T-helper 2 cell (primary cell): ENCODE results near the gene RPS6KA2.
A peak's percentile ranks its signal among the peaks of the same experiment; 100 is the strongest.

Experiments
- DNase-seq, 5 experiments: peaks; one replicate each; pipeline versions ENCODE4 v3.0.0 to v3.0.0-alpha.2; 2012 to 2022

Gene RPS6KA2

DNA sequence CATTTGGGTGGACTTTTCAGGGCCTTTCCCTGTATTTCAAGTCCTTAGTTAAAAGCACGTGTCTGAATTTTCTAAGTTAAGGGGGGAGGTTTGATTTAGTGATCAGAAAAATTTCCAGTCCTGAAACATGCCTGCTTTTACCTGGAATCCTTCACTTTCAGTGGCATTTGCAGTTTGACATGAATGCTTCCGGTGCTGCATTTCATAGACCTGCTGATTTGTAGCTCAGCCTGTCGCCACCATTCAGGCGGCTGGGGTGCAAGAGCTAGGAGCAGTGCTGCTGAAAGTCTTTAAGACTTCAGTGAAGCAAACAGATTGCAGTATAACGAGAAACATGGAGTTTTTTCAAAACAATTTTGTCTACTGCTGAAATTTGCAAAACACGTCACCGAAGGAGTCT, 14.0 kb downstream of the RPS6KA2 start:
- DNase-seq, result no peak

DNA sequence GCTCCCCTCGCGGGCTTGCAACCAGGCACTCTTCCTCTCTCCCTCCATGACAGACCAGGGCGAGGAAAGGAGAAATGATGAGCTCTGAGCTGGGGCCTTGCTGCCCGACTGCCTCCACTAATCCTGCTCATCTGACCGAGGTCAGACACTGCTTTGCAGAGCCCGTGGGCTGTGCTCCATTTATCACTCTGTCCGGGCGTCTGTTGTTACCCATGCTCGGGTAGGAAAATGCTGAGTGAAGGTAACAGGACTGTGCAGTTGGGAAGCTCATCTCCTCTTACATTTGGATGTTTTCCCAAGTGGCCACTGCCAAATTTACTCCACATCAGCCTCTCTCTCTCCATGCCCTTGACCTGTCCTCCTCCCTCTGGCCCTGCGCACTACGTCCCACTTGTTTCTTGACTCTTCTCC, 14.6 kb downstream of the RPS6KA2 start:
- DNase-seq, result no peak

DNA sequence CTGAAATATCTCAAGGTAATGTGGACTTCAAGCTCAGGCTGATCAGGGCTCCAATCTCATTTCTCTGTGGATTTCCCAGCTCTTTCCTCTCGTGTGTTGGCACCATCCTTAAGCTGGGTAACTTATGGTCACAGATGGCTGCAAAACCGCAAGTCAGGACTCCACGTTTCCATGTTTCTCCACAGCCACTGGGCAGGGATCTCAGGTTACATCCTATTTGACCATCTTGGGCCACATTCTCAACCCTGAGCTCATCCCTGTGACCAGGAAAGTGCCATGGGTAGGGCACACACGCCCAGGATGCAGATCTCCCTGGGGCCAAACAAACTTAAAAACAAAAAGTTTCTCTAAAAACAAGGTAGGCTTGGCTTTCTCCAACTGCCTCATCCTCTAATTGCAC, 15.4 kb downstream of the RPS6KA2 start:
- DNase-seq, result no peak

DNA sequence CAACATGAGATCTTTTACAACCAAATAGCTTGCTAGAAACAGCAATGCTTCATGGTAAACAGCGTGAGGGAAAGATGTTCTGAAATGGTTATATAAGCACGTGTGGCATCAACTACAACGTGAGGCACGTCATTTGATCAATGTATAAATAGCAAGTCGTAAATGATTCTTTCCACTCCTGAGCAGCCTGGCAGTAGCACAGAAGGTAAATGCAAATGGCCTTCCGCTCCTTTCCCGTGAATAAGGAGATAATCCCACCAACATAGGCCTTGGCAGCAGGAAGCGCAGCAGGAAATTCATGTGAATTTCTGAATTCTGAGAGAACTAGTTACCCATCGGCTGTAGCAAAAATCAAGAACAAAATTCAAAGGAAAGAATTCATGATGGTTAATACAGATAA, 17.0 kb downstream of the RPS6KA2 start:
- no peak for DNase-seq

DNA sequence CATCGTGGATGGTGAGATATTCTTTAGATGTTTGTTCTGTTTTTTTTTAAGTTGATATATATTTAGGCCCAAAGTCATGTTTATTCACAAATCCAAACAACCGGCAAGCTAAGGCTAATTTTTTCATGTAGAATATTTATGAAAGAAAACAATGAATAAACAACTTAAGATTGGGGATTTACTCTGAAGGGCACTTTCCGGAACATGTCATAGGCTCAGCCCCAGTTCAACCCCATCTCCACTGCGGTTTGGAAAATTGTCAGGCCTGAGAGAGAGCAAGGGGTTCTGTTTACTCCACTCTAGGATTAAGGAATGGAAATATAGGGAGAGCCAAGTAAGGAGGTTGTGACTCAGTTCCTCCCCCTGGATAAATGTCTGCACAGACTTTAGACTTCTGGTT, 18.3 kb downstream of the RPS6KA2 start:
- no peak for DNase-seq

DNA sequence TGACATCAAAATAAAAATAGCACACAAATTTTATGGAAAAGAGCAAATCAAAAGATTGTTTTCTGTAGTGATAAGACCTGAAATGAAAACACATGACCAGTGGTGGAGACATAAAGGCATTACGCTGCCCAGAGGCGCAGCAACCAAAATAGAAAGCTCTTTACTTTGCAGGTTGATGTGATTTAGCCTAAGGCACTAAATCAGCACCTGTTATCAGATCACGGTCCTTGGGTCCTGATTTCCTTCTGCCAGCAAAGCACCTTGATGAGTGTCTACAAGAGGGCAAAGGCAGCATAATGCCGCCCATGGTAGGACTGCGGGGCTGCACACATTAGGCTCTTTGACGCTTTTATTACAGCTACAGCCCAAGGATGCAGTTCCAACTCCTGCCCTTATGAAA, 21.3 kb downstream of the RPS6KA2 start:
- no peak for DNase-seq

DNA sequence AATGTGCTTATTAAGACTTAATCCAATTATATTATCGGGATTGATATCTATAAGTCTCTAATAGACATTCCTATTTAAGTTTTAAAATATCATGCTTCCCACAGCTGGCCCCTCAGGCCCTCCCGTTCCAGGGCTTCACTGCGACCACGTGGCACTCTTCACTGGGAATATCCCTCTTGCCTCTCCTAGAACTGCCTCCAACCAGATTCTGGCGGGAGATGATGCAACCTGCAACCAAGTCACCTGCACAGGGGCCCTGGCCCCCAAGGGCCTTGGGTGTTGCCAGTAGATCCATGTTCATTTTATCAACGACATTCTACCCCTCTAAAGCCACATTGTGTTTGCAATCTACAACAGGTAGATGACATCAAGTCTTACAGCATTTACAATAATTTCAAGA, 22.1 kb downstream of the RPS6KA2 start:
- no peak for DNase-seq

DNA sequence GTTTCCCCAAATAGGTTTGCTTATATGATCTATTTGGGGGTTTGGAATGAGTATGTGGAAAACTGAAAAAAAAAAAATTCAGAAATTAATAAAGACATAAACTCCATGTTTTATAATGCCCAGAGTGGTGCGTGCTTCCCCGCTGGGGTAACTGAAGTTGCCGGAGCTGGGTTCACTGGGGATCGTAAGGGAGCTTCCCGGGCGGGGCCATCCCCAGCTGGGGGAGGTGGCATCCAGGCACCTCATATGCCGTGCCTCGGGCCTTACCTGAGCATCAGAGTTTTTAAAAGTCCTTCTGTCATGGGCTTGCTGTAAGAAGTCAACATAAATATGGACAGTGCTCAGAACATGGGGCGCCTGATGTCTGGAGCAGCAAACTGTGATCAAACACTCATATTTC, 22.7 kb downstream of the RPS6KA2 start:
- DNase-seq, result no peak

DNA sequence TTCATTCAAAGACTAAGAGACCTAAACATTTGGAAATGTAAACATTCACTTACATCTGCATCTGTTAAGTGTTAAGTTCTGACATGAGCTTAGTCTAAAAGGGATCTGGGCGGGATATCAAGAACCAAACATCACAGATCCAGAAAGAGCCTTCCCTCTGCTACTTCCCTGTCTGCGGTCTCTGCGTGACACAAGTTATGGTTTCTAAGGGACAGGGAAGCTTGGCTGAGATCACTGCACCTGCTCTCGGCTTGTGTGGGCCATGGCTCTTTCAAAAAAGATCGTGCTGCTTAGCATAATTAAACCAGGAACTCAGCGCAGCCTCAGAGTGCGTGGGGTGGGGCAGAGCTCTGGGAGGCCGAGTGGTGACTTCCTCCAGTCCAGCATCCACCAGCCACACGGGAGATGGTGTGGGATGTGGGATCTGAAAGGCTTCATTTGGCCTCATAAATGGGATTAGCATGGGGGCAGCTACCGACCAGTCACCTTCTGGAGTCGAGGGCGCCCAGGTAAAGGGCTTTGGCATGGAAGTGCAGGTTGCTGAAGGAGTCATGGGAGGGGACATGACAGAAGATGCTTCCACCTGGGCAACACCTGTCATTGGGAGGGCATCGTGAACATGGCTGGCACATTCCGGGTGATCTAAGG, 23.9 kb downstream of the RPS6KA2 start:
- no peak for DNase-seq

DNA sequence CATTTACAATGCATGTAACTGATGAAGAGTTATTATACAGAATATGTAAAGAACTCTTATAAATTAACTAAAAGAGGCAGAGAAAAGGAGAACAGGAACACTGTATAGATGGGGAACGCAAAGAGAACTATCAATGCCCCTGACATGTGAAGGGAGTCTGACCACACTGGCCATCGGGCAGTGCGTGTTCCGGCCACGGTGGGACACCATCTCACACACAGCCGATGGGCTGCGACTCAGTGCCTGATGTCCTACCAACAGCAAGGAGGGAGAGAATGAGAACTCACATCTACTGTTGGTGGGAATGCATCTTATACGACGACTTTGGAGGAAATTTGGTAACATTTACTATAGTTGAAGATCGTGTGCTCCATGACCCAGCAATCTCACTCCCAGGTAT, 25.1 kb downstream of the RPS6KA2 start:
- DNase-seq, result no peak

DNA sequence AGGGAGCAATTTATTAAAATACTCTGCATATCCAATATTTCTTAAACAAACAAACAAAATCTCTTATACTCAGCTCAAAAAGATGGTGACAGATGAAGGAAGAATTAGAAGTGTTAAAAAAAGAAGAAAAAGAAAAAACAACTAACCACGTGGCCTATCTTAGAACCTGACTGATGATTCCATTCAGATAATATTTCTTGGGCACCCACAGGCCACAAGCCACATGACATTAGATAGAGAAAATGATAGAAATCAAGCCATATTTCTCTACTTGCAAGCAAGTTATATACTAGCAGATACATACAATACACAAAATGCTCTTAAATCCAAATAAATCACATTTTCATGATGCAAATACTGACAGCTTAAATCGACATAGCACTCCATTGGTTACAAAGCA, 26.1 kb downstream of the RPS6KA2 start:
- DNase-seq, result peak in 1 of 5 experiments; percentile 13

DNA sequence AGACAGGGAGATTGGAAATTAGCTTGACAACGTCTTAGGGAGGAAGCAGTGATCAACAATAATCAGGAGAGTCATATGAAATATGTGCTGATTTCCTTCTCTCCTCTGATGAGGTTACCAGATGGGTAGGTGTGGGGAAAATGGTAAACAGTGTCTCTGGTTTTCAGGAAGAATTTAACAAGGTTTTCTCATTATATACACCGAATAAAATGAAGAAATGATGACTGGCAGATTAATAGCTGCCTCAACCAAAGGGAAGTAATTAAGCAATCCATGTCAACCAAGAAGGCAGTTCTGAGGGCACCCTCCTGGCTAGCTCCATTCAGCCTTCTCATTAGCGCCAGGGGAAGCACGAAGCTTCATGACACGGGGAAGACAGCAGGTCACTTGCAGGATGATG, 27.8 kb downstream of the RPS6KA2 start:
- no peak for DNase-seq

DNA sequence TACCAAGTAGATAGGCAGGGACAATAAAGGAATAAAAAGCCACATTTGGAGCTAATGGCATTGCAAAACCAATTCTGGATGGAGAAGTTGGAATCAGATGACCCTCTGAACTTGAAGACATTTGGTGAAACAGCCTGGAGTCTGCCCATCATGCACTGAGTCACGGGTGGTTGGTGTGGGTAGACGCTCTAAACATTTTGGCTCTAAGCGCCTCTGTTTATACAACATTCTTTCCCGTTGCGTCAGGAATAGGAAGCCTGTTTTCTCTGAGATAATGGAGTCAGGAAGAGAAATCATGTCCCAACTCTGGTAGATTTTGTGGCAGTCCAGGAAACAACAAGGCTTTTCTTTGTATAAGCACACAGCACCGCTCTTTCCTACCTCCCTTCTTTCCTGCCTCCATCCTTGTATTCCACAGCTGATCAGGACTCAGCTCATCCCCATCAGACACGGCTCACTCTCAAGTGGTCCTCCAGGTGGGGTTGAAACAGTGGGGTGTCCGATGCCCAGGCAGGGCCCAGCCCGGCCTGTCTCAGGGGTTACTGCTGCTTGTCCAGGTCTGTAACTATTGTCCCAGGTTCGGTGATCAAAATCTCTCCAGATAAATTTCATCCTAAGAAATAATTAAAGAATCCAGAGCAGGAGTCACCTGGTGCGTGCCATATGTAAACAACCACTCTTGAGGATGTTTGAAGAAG, 28.5 kb downstream of the RPS6KA2 start:
- no peak for DNase-seq

DNA sequence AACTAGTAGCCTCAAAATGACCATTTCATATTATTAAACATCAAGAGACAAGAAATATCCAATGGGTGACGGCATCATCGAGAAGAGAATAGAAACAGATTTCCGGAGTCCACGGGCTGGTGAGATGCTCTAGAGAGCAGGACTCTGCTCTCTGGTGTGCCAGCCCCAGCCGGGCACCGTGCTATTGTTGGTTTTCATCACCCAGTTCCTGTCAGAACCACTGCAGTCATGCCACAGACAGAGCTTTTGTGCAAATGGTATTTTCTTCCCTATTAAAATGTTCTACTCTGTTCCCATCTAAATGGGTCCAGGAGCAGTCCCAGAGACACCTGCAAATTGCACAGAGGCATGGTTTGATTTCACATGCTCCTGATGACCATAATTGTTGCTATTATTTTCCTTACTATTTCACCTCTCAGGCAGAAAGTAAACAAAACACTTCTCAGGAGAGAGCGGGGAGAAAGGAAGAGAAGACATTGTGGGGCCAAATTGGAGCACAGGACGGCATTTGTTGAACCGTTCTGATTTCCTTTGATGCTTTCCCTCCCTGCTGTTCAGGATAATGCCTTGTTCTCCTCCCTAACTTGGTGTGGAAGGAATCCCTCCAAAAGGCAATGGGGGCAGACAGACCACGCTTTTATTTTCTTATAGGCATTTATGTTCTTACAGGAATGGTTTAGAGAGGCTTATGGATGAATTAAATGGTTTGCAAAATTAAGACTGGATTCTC, 29.2 kb downstream of the RPS6KA2 start:
- DNase-seq, result no peak

DNA sequence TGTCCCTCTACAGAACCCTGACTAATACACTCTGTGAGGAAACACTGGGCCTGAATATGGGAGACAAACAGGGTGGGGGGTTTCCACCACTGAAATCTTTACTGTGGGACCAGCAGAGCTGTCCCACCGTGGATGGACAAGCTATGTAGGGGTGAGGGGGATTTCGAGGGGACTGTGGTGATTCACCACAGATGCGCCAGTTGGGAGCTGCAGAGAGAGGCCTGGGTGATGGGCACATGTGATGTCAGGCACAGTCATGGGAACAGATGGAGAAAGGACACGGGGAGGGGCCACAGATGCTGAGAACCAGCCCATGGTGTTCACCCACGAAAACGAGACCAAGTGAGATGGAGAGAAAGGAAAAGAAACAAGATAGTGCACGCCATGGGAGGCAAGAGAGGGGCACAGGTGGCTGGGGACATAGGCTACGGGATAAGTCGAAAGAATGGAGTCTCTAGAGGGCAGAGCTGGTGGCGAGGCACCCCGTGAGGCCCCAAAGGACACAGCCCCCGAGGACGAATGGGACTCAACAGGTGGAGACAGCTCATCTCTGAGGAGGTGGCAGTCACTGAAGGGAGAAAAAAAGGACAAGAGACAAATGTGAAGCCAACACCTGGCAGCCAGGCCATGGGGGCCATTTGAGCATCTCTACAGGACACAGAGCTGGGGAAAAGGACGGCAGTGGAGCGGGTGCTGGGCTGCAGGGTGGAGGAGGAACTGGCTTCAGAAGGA, 30.1 kb downstream of the RPS6KA2 start:
- no peak for DNase-seq

DNA sequence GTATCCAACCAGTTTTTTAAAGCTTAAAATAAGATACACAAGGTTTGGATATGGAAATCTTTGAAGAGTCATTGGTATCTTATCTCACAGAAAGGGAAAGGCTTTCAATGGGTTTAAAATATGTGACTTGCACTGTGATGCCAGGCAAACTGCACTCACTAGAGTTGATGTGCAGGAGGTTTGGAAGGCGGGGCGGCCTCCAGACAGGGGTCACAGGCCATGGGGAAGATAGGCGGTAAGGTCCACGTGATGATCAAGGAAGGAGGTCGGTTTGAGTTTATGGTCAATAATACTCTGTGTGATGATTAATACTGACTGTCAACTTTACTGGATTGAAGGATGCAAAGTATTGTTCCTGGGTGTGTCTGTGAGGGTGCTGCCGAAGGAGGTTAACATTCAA, 31.1 kb downstream of the RPS6KA2 start:
- no peak for DNase-seq

DNA sequence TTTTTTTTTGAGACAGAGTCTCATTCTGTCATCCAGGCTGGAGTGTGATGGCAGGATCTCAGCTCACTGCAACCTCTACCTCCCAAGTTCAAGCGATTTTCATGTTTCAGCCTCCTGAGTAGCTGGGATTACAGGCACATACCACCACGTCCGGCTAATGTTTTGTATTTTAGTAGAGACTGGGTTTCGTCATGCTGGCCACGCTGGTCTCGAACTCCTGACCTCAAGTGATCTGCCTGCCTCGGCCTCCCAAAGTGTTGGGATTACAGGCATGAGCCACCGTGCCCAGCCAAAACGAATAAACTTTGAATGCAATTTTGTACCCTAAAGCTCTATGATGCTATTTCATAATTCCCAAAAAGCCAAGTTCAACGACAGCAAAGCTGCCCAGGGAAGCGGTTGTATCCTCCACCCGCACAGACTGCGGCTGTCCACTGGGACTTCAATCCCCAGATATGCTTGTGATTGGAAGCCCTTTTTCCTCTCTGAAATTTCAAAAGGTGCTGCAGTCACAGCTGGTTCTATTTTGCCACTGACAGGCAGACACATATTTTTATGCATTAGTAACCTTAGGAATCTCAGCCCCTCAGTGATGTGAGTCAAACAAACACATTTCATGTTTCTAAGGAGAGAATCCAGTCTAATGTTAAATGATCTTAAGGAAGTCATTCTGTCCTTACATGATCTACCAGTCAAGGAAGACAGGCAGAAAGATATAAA, 31.8 kb downstream of the RPS6KA2 start:
- DNase-seq, result no peak

DNA sequence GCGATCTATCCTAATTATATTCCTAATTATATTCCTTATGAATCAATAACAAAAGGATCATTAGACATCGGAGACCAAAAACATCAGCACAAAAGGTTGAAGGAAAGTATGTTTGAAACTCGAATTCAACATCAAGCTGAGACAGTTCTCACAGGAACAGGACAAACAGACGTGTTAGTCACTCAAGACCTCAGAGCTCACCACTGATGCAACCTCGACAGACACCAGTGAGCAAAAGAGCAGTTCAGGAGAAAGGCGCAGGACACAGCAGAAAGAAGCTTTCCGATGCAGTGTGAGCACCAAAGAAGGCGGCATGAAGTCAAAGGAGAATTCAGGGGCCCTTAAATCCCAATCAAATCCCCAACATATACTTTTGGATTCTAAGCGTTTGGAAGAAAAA, 34.2 kb downstream of the RPS6KA2 start:
- no peak for DNase-seq

DNA sequence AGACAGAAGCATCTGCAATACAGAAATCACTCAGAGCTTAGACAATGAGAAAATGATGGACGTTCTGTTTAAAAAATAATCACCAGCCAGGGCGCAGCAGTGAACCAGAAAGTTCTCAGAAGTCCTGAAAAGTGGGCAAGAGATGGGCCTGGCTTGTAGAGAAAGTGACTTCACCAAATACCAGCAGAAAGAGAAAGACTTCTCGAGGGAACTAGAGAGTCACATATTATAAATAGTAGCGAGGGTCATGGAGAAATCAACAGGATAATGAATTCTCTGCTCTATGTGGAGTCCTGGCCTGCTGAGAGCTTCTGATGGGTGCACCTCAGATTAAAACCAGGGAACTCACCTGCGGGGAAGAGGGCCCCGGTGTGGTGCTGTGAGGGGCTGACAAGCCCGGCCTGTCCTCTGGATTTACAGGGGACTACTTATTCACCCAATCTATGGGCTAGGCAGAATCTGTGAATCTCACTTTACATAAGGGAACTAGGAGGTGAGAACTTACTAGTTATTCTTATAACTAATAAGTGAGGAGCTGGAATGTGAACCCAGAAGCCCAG, 35.0 kb downstream of the RPS6KA2 start:
- DNase-seq, result no peak

DNA sequence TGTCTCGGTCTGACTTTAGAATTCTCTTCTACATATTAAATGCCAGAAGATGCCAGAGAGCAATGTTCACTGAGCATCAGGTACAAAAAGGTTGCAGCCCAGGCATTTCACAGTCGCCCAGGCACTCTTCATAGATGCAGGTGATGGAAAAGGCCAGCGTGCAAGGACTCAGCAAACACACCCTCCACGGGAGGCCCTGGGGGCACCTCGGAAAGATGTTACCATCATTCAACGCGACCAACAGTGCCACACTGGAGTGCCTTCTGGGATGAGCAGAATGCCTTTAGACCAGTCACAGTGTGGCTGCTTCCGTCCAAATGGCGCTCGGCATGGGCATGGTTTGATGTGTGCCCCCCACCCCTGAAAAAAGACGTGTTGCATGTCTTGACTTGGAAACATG, 36.0 kb downstream of the RPS6KA2 start:
- no peak for DNase-seq

DNA sequence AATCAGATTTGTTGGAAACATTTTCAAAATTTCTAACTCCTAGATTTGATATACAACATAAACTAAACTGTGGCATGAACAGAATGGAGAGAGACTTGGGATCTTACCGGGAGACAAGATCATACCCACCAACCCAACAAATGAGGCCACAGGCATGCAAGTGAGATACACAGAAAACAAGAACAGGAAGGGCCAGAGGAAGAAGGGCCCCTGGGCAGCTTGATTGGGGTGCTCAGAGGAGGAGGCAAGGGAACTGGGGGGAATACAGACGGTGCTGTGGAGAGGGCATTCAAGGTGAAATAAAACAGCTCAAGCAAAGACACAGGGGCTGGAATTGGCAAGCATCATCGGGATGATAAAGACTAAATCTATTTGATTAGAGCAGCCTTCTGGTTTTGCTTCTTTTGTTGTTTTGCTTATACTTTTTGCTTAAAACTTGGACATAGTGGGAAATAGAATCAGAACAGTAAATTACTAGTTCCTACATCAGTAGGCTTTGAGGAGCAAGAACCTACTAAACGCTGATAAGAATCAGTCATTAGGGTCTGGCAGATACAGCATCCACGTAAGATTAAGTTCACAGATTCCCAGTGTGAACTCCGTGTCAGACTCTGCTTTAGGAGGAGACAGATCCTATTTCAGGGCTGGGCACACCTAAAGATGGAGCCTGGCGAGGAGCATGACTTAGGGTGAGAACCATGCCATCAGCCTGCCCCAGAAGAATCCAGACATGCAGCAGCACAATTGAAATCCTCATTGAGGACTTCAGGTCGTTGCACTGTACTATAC, 37.1 kb downstream of the RPS6KA2 start:
- no peak for DNase-seq

DNA sequence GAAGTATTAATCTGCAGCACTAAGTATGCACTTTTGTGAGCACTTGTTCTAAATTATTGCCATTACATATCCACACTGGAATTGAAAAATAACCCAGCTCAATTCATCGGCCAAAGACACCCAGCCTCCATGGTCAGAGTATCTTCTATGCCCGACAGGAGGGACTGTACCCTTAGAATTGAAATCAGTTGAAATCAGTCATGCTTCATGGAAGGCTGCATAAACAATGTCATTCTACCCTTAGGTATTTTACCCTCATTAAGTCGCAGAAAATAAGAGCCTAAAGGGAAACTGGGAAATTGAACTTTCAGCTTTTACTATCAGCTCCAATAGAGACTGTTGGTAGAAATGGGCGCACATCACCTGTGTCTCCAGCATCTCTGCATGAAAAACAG, 37.7 kb downstream of the RPS6KA2 start:
- DNase-seq, result no peak
